HepG2 (cell line): ENCODE data around the gene MPI. TPM values are rescaled to one million over a fixed set of nuclear protein-coding genes. Genes with fewer than 3 reads are reported as not detected.

Experiments used
- AGO2 ChIP-seq: fragments of 200-400 bp; formaldehyde crosslinking; optimal IDR thresholded peaks from 2 replicates; pipeline ENCODE3; 2017; ENCODE audit warnings: mild to moderate bottlenecking, low read depth, low read length, moderate library complexity
- CAMTA2 ChIP-seq: sonication (generic); formaldehyde crosslinking; IDR thresholded peaks from 2 replicates; pipeline ENCODE4 v1.4.0; 2020; ENCODE audit warnings: mild to moderate bottlenecking, missing genetic modification reagents, borderline replicate concordance
- ESRRA ChIP-seq: sonication (generic); formaldehyde crosslinking; IDR thresholded peaks from 2 replicates; pipeline ENCODE4 v1.5.1; 2020; ENCODE audit warnings: mild to moderate bottlenecking, low read depth, missing genetic modification reagents
- FLYWCH1 ChIP-seq: sonication (generic); formaldehyde crosslinking; IDR thresholded peaks from 2 replicates; pipeline ENCODE4 v1.8.1; 2023; ENCODE audit warnings: mild to moderate bottlenecking, missing genetic modification reagents
- FOXJ3 ChIP-seq: sonication (generic); formaldehyde crosslinking; IDR thresholded peaks from 2 replicates; pipeline ENCODE4 v1.4.0; 2020; ENCODE audit warnings: missing genetic modification reagents, mild to moderate bottlenecking, borderline replicate concordance
- KAT8 ChIP-seq: IDR thresholded peaks from 2 replicates; pipeline ENCODE4 v1.6.1; 2016; ENCODE audit warnings: missing genetic modification reagents, missing compliant biosample characterization
- KDM4B ChIP-seq: sonication (generic); formaldehyde crosslinking; IDR thresholded peaks from 2 replicates; pipeline ENCODE4 v1.4.0; 2020; ENCODE audit warnings: missing genetic modification reagents
- MAZ ChIP-seq, 2 experiments: sonication (generic) in 1 of 2; formaldehyde crosslinking in 1 of 2; IDR thresholded peaks; 2 replicates each; pipeline versions ENCODE4 v1.5.0 to v1.6.1; 2012 to 2020; ENCODE audit warnings: low read depth in 2 of 2, mild to moderate bottlenecking in 2 of 2, borderline replicate concordance in 1 of 2, improper control_type of control experiment in 1 of 2, low read length in 1 of 2, missing genetic modification reagents in 1 of 2, moderate library complexity in 1 of 2
- MBNL3 ChIP-seq: fragments of 250-450 bp; sonication (Bioruptor Pico); conservative IDR thresholded peaks from 2 replicates; pipeline ENCODE4 v1.8.0; 2022; ENCODE audit warnings: mild to moderate bottlenecking, inconsistent platforms
- MED13 ChIP-seq: sonication (generic); formaldehyde crosslinking; IDR thresholded peaks from 2 replicates; pipeline ENCODE4 v1.5.0; 2020; ENCODE audit warnings: missing genetic modification reagents
- MEIS2 ChIP-seq: sonication (generic); formaldehyde crosslinking; IDR thresholded peaks from 2 replicates; pipeline ENCODE4 v1.9.0; 2021; ENCODE audit warnings: mild to moderate bottlenecking, missing genetic modification reagents
- PHF8 ChIP-seq: sonication (generic); formaldehyde crosslinking; IDR thresholded peaks from 2 replicates; pipeline ENCODE4 v1.5.0; 2020; ENCODE audit warnings: missing genetic modification reagents
- PPARG ChIP-seq: conservative IDR thresholded peaks from 2 replicates; pipeline ENCODE4 v1.6.1; 2016; ENCODE audit warnings: missing biosample characterization, missing genetic modification reagents
- SIX1 ChIP-seq: sonication (generic); formaldehyde crosslinking; IDR thresholded peaks from 2 replicates; pipeline ENCODE4 v1.4.0; 2020; ENCODE audit warnings: missing genetic modification reagents, borderline replicate concordance
- SMAD3 ChIP-seq: sonication (generic); formaldehyde crosslinking; IDR thresholded peaks from 2 replicates; pipeline ENCODE4 v1.4.0; 2020; ENCODE audit warnings: missing genetic modification reagents
- TARDBP ChIP-seq: sonication (generic); formaldehyde crosslinking; IDR thresholded peaks from 2 replicates; pipeline ENCODE4 v1.8.0; 2022; ENCODE audit warnings: mild to moderate bottlenecking, missing genetic modification reagents
- TCF7 ChIP-seq: sonication (generic); IDR thresholded peaks from 2 replicates; pipeline ENCODE4 v1.6.1; 2016; ENCODE audit warnings: antibody characterized with exemption, low read depth
- TMF1 ChIP-seq: sonication (generic); formaldehyde crosslinking; IDR thresholded peaks from 2 replicates; pipeline ENCODE4 v1.8.1; 2022; ENCODE audit warnings: low read depth, missing genetic modification reagents
- ZBTB40 ChIP-seq, 2 experiments: fragments of 450-650 bp in 1 of 2; sonication (generic) in 1 of 2; formaldehyde crosslinking in 1 of 2; IDR thresholded peaks; 2 replicates each; pipeline versions ENCODE4 v1.6.1 to v1.8.0; 2016 to 2022; ENCODE audit warnings: antibody characterized with exemption in 1 of 2, mild to moderate bottlenecking in 1 of 2, missing genetic modification reagents in 1 of 2
- ZBTB42 ChIP-seq: sonication (generic); formaldehyde crosslinking; IDR thresholded peaks from 2 replicates; pipeline ENCODE4 v1.5.0; 2020; ENCODE audit warnings: mild to moderate bottlenecking, missing genetic modification reagents
- ZNF256 ChIP-seq: sonication (generic); formaldehyde crosslinking; conservative IDR thresholded peaks from 2 replicates; pipeline ENCODE4 v1.4.0; 2020; ENCODE audit warnings: missing genetic modification reagents
- ZNF264 ChIP-seq: sonication (generic); formaldehyde crosslinking; IDR thresholded peaks from 2 replicates; pipeline ENCODE4 v1.4.0; 2020; ENCODE audit warnings: missing genetic modification reagents
- polyA plus RNA-seq, 8 experiments: library from polyadenylated mRNA; depleted of rRNA in 3 of 8; stranded (reverse) in 7 of 8; unstranded in 1 of 8; fragments of >200 nt; fragmentation: Illumina TruSeq in 4 of 8; extraction: Trizol in 4 of 8; gene quantifications; 2 replicates each; pipeline versions ENCODE4 v1.2.1 to v1.2.3, GENCODE V29; 2011 to 2016; ENCODE audit warnings: low read depth in 4 of 8, missing spikeins in 1 of 8, mixed read lengths in 1 of 8; ENCODE audit not compliant: insufficient read depth in 1 of 8
- total RNA-seq, 5 experiments: library from RNA; depleted of rRNA; stranded (reverse); fragments of >200 nt; fragmentation: Illumina TruSeq; extraction: Trizol; gene quantifications; 2 replicates each; pipeline ENCODE4 v1.2.3, GENCODE V29; 2016; ENCODE audit warnings: low read depth in 1 of 5

MPI gene
- total and polyA plus RNA-seq, 2 of the 13 experiments (the other 11 are each of a cell fraction or from before 2014, with no cell fraction given): 36.9 to 63.5 TPM

GRCh38 chr15:74906450-74907162, 16.8 kb downstream of the MPI start, which contains the start of gene FAM219B (continued):
- TF ChIP-seq AGO2 (peak; percentile 89), MAZ (IDR thresholded peaks at IDR 0.05; ENCODE audit: borderline replicate concordance, low read depth, low read length) (peak; percentile 65; the same call in 1 of the 2 replicates), MAZ (CRISPR knock-in tag; IDR thresholded peaks at IDR 0.05; ENCODE audit: low read depth) (peak; percentile 49; the same call in 1 of the 2 replicates), SIX1 (CRISPR knock-in tag) (no peak), KDM4B (CRISPR knock-in tag) (0 out of 2 replicates have a peak, but pooled peaks have one; percentile 33), FLYWCH1 (CRISPR knock-in tag) (no peak), FOXJ3 (CRISPR knock-in tag) (no peak), ESRRA (CRISPR knock-in tag) (0 out of 2 replicates have a peak, but pooled peaks have one; percentile 18), PPARG (no peak; the same call in 1 of the 2 replicates), ZNF256 (CRISPR knock-in tag) (no peak), MBNL3 (no peak), TMF1 (CRISPR knock-in tag) (no peak), KAT8 (peak; percentile 53; the same call in 1 of the 2 replicates), ZBTB42 (no peak; the same call in none of the 2 replicates), SMAD3 (CRISPR knock-in tag) (no peak), ZBTB40 (IDR thresholded peaks at IDR 0.05) (no peak), ZBTB40 (CRISPR knock-in tag; IDR thresholded peaks at IDR 0.05) (no peak), MEIS2 (CRISPR knock-in tag) (peak; percentile 23; the same call in 1 of the 2 replicates), CAMTA2 (CRISPR knock-in tag) (no peak), ZNF264 (CRISPR knock-in tag) (0 out of 2 replicates have a peak, but pooled peaks have one; percentile 26), PHF8 (CRISPR knock-in tag) (peak; percentile 94), TCF7 (no peak), TARDBP (CRISPR knock-in tag) (peak; percentile 16; the same call in 1 of the 2 replicates), MED13 (no peak; the same call in 1 of the 2 replicates)
